ENCODE results near the gene IL10RA.

The IL10RA gene

GRCh38 chr11:117962826-117963225, 23.4 kb upstream of the IL10RA start:
- no peak for DNase-seq (ENCODE audit: low spot score)
- TF ChIP-seq CTCF (IDR thresholded peaks at IDR 0.05; ENCODE audit: extremely low read depth, insufficient read depth, missing control alignments), result no peak
- in situ Hi-C loops (cut with MboI; ENCODE audit: low pct_unique_long_range_greater_than_20kb, low sequenced_read_pairs, unreplicated experiment), result no loop called here

- TF ChIP-seq CTCF (IDR thresholded peaks at IDR 0.05; ENCODE audit: extremely low read depth, insufficient read depth, missing control alignments), result no peak
- DNase-seq (ENCODE audit: low spot score), result no peak
- in situ Hi-C loops (cut with MboI; ENCODE audit: low pct_unique_long_range_greater_than_20kb, low sequenced_read_pairs, unreplicated experiment), result no loop called here
Measured at GRCh38 chr11:117966908-117967307, 19.3 kb upstream of the IL10RA start.

GRCh38 chr11:117969160-117969991, 16.8 kb upstream of the IL10RA start:
- TF ChIP-seq CTCF (IDR thresholded peaks at IDR 0.05; ENCODE audit: extremely low read depth, insufficient read depth, missing control alignments), result no peak

GRCh38 chr11:117970400-117971024, 15.7 kb upstream of the IL10RA start:
- in situ Hi-C loops (cut with MboI; ENCODE audit: low pct_unique_long_range_greater_than_20kb, low sequenced_read_pairs, unreplicated experiment), result no loop called here
- DNase-seq (ENCODE audit: low spot score), result no peak
- no peak for TF ChIP-seq CTCF (IDR thresholded peaks at IDR 0.05; ENCODE audit: extremely low read depth, insufficient read depth, missing control alignments)

More at GRCh38 chr11:117969160-117969991, 16.8 kb upstream of the IL10RA start:
- DNase-seq (ENCODE audit: low spot score), result no peak
- in situ Hi-C loops (cut with MboI; ENCODE audit: low pct_unique_long_range_greater_than_20kb, low sequenced_read_pairs, unreplicated experiment), result no loop called here

- in situ Hi-C loops (cut with MboI; ENCODE audit: low pct_unique_long_range_greater_than_20kb, low sequenced_read_pairs, unreplicated experiment), result no loop called here
- DNase-seq (ENCODE audit: low spot score), result no peak
- TF ChIP-seq CTCF (IDR thresholded peaks at IDR 0.05; ENCODE audit: extremely low read depth, insufficient read depth, missing control alignments), result no peak
Measured at GRCh38 chr11:117972044-117972443, 14.2 kb upstream of the IL10RA start.

GRCh38 chr11:117972629-117973502, 13.3 kb upstream of the IL10RA start:
- in situ Hi-C loops (cut with MboI; ENCODE audit: low pct_unique_long_range_greater_than_20kb, low sequenced_read_pairs, unreplicated experiment), result no loop called here
- no peak for TF ChIP-seq CTCF (IDR thresholded peaks at IDR 0.05; ENCODE audit: extremely low read depth, insufficient read depth, missing control alignments)
- DNase-seq (ENCODE audit: low spot score), result no peak

Measured in GM13977 (cell line).